WERI-Rb-1 (cell line): Measurements from ENCODE around the gene ZP1.

Source experiments
- DNase-seq: peaks from one replicate; pipeline ENCODE4 v3.0.0-alpha.2; 2020
- H3K27ac ChIP-seq: fragments of 250-450 bp; sonication (Bioruptor Pico); 2 replicates; pipeline ENCODE4 v1.5.1; 2020; ENCODE audit warnings: mild to moderate bottlenecking, moderate library complexity
- H3K27me3 ChIP-seq: fragments of 250-450 bp; sonication (Bioruptor Pico); 2 replicates; pipeline ENCODE4 v1.5.1; 2021; ENCODE audit warnings: mild to moderate bottlenecking, low read depth, moderate library complexity; ENCODE audit not compliant: insufficient read depth, severe bottlenecking
- H3K36me3 ChIP-seq: fragments of 250-450 bp; sonication (Bioruptor Pico); 2 replicates; pipeline ENCODE4 v1.5.1; 2020; ENCODE audit warnings: mild to moderate bottlenecking, moderate library complexity
- H3K4me3 ChIP-seq: 2 replicates; pipeline ENCODE4 v1.5.1; 2011; ENCODE audit warnings: low read depth, mild to moderate bottlenecking, control low read depth, low read length
- H3K9me3 ChIP-seq: fragments of 250-450 bp; sonication (Bioruptor Pico); 2 replicates; pipeline ENCODE4 v1.5.1; 2021; ENCODE audit warnings: mild to moderate bottlenecking, moderate library complexity; ENCODE audit not compliant: severe bottlenecking
- TF ChIP-seq, protein P1 (sequence below): IDR thresholded peaks from 2 replicates; pipeline ENCODE4 v1.5.1; 2011; ENCODE audit warnings: low read depth, mild to moderate bottlenecking, control low read depth, inconsistent platforms, low read length

The ZP1 gene

GRCh38 chr11:60860943-60861342 is 6.4 kb upstream of the ZP1 start:
- no peak overlapping the region for H3K27ac ChIP-seq
- H3K9me3 ChIP-seq: no peaks in the 10 kb centered on the region
- no peaks in the 10 kb centered on the region for H3K27me3 ChIP-seq
- no peak for DNase-seq
- H3K4me3 ChIP-seq: no peak overlapping the region
- H3K36me3 ChIP-seq: no peaks in the 10 kb centered on the region
- TF ChIP-seq, protein P1, sequence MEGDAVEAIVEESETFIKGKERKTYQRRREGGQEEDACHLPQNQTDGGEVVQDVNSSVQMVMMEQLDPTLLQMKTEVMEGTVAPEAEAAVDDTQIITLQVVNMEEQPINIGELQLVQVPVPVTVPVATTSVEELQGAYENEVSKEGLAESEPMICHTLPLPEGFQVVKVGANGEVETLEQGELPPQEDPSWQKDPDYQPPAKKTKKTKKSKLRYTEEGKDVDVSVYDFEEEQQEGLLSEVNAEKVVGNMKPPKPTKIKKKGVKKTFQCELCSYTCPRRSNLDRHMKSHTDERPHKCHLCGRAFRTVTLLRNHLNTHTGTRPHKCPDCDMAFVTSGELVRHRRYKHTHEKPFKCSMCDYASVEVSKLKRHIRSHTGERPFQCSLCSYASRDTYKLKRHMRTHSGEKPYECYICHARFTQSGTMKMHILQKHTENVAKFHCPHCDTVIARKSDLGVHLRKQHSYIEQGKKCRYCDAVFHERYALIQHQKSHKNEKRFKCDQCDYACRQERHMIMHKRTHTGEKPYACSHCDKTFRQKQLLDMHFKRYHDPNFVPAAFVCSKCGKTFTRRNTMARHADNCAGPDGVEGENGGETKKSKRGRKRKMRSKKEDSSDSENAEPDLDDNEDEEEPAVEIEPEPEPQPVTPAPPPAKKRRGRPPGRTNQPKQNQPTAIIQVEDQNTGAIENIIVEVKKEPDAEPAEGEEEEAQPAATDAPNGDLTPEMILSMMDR: no peak

- no peak overlapping the region for H3K4me3 ChIP-seq
- no peaks in the 10 kb centered on the region for H3K9me3 ChIP-seq
- no peaks in the 10 kb centered on the region for H3K36me3 ChIP-seq
- TF ChIP-seq, protein P1: no peak
- no peaks in the 10 kb centered on the region for H3K27me3 ChIP-seq
- H3K27ac ChIP-seq: no peak overlapping the region
- DNase-seq: peak; percentile 0
These were observed 5.2 kb upstream of the ZP1 start for GRCh38 chr11:60862171-60862570.

DNA sequence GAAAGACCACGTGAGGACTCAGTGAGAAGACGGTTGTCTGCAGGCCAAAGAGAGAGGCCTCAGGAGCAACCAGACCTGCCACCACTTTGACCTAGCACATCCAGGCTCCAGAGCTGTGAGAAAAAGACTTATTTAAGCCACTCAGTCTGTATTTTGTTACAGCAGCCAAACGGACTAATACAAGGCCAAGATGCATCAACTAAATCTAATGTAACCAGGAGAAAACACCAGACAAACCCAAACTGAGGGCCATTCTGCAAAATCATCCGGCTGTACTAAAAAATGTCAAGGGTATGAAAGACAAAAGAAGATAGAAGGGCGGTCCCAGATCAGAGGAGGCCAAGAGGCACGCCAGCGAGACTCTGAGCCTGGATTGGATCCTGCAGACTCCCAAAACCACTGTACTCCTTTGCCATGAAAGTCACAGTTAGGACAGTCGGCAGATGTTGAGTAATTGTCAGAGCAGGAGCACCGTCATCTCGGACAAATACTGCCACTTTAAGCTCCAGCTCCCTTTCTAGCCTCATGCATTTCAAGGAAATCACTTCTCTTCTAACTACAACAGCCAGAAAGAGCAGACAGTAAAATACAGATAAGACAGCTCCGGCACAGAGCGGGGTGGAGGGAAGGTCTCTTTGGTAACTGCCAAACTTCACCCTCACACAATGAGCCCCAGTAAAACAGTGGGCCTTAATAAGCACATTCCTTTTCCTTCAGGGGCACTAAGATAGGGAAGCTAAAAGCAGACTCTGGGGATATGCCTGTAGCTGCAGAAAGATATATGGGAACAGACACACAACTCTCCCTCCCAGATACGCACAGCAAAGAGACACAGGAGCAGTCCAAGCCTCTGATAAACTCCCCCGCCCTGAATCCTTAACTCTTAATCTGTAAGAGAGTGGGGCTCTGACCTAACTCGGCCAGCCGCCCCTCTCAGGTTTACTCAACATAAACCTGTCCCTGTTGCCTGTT is 3.5 kb upstream of the ZP1 start:
- H3K27me3 ChIP-seq: no peaks in the 10 kb centered on the region
- H3K9me3 ChIP-seq: no peaks in the 10 kb centered on the region
- no peaks in the 10 kb centered on the region for H3K36me3 ChIP-seq
- TF ChIP-seq, protein P1: no peak
- DNase-seq: peak; percentile 1
- H3K4me3 ChIP-seq: no peak overlapping the region
- H3K27ac ChIP-seq: no peak overlapping the region

GRCh38 chr11:60864856-60865513 is 2.4 kb upstream of the ZP1 start:
- Histone ChIP-seq H3K27me3 (no peaks in the 10 kb centered on the region), H3K36me3 (no peaks in the 10 kb centered on the region), H3K4me3 (no peak overlapping the region), H3K9me3 (no peaks in the 10 kb centered on the region), H3K27ac (no peak overlapping the region)
- TF ChIP-seq, protein P1: no peak
- DNase-seq: no peak

- Histone ChIP-seq H3K27me3 (no peaks in the 10 kb centered on the region), H3K4me3 (no peak overlapping the region), H3K9me3 (no peaks in the 10 kb centered on the region), H3K36me3 (no peaks in the 10 kb centered on the region), H3K27ac (no peak overlapping the region)
- no peak for DNase-seq
- TF ChIP-seq, protein P1: no peak
These were observed 734 bp downstream of the ZP1 start for GRCh38 chr11:60867871-60868681.
